SK-N-SH (cell line): ENCODE results near the gene DYNC2LI1. TPM values are rescaled to one million over a fixed set of nuclear protein-coding genes. Genes with fewer than 3 reads are reported as not detected.

ENCODE experiments used
- CTCF ChIA-PET: fragments of 300-600, 350-600 bp; formaldehyde crosslinking; extraction: SDS; loops from one replicate; lab custom pipeline; 2021; lab: Yijun Ruan, JAX
- POLR2A ChIA-PET: fragments of 350-600 bp; sonication (Branson Sonifier 250); formaldehyde crosslinking; extraction: SDS; loops from one replicate; lab custom pipeline; 2020; ENCODE audit warnings: antibody characterized with exemption, inconsistent platforms; lab: Yijun Ruan, JAX
- DNase-seq: peaks from one replicate; pipeline ENCODE4 v3.0.0; 2012
- H2AFZ ChIP-seq: fragments of 200-600 bp; sonication (generic); 2 replicates; pipeline ENCODE4 v1.8.1; 2016; ENCODE audit warnings: antibody characterized with exemption, mild to moderate bottlenecking, low read depth
- H3F3A ChIP-seq: fragments of 200-600 bp; sonication (generic); replicated peaks from 2 replicates; pipeline ENCODE3; 2016; ENCODE audit warnings: antibody characterized with exemption, mild to moderate bottlenecking; ENCODE audit not compliant: insufficient read depth
- H3K27ac ChIP-seq, 2 experiments: fragments of 200-500 bp in 1 of 2; fragments of 200-600 bp in 1 of 2; sonication (Bioruptor generic) in 1 of 2; sonication (generic), shearing (Covaris generic) in 1 of 2; 2 replicates each; pipeline versions ENCODE4 v1.5.1 to v1.6.1; 2014 to 2016; ENCODE audit warnings: low read depth in 2 of 2, inconsistent platforms in 1 of 2, low read length in 1 of 2, mild to moderate bottlenecking in 1 of 2, mixed read lengths in 1 of 2
- H3K27me3 ChIP-seq: fragments of 200-600 bp; sonication (generic), shearing (Covaris generic); 2 replicates; pipeline ENCODE4 v1.6.1; 2016; ENCODE audit warnings: mixed run types; ENCODE audit not compliant: insufficient read depth
- H3K36me3 ChIP-seq, 2 experiments: fragments of 200-500 bp in 1 of 2; fragments of 200-600 bp in 1 of 2; sonication (Bioruptor generic) in 1 of 2; sonication (generic) in 1 of 2; replicated peaks in 1 of 2; 2 replicates each; pipeline versions ENCODE3 to v1.5.1; 2014 to 2016; ENCODE audit warnings: low read length in 1 of 2, mild to moderate bottlenecking in 1 of 2; ENCODE audit not compliant: insufficient read depth in 2 of 2, control insufficient read depth in 1 of 2
- H3K4me1 ChIP-seq, 2 experiments: fragments of 200-500 bp in 1 of 2; fragments of 200-600 bp in 1 of 2; sonication (Bioruptor generic) in 1 of 2; sonication (generic), shearing (Covaris generic) in 1 of 2; 2 replicates each; pipeline versions ENCODE4 v1.5.1 to v1.6.1; 2014 to 2016; ENCODE audit warnings: low read depth in 1 of 2, low read length in 1 of 2, mixed run types in 1 of 2; ENCODE audit not compliant: insufficient read depth in 2 of 2, control insufficient read depth in 1 of 2
- H3K4me2 ChIP-seq: fragments of 200-600 bp; sonication (generic), shearing (Covaris generic); 2 replicates; pipeline ENCODE4 v1.6.1; 2017; ENCODE audit warnings: mixed run types
- H3K4me3 ChIP-seq, 2 experiments: fragments of 200-500 bp in 1 of 2; fragments of 200-600 bp in 1 of 2; sonication (Bioruptor generic) in 1 of 2; sonication (generic), shearing (Covaris generic) in 1 of 2; 2 replicates each; pipeline versions ENCODE4 v1.5.1 to v1.8.1; 2014 to 2016; ENCODE audit warnings: low read depth in 2 of 2, inconsistent platforms in 1 of 2, low read length in 1 of 2, mild to moderate bottlenecking in 1 of 2, mixed read lengths in 1 of 2, moderate library complexity in 1 of 2
- H3K79me2 ChIP-seq: fragments of 200-600 bp; sonication (generic); 2 replicates; pipeline ENCODE4 v1.8.1; 2017; ENCODE audit warnings: mild to moderate bottlenecking; ENCODE audit not compliant: insufficient read depth
- H3K9ac ChIP-seq: fragments of 200-600 bp; sonication (generic); 2 replicates; pipeline ENCODE4 v1.6.1; 2017; ENCODE audit warnings: mixed run types
- H3K9me2 ChIP-seq: fragments of 200-600 bp; sonication (generic); 2 replicates; pipeline ENCODE4 v1.6.1; 2017; ENCODE audit warnings: mixed run types
- H3K9me3 ChIP-seq: fragments of 200-600 bp; sonication (generic); 2 replicates; pipeline ENCODE4 v1.6.1; 2017; ENCODE audit warnings: mixed run types, mild to moderate bottlenecking, moderate library complexity
- H4K20me1 ChIP-seq: fragments of 200-600 bp; sonication (generic); 2 replicates; pipeline ENCODE4 v1.6.1; 2017; ENCODE audit warnings: mild to moderate bottlenecking, mixed run types; ENCODE audit not compliant: insufficient read depth
- ELF1 ChIP-seq: IDR thresholded peaks from 2 replicates; pipeline ENCODE4 v1.4.0; 2012
- FOXJ3 ChIP-seq: sonication (generic); formaldehyde crosslinking; IDR thresholded peaks from 2 replicates; pipeline ENCODE4 v1.5.1; 2020; ENCODE audit warnings: mild to moderate bottlenecking, missing genetic modification reagents
- FOXM1 ChIP-seq: IDR thresholded peaks from 2 replicates; pipeline ENCODE4 v1.4.0; 2012; ENCODE audit warnings: low read depth, mild to moderate bottlenecking
- GATA2 ChIP-seq: sonication (generic); formaldehyde crosslinking; IDR thresholded peaks from 2 replicates; pipeline ENCODE4 v1.5.0; 2020; ENCODE audit warnings: mild to moderate bottlenecking, missing genetic modification reagents
- MXI1 ChIP-seq: IDR thresholded peaks from 2 replicates; pipeline ENCODE4 v1.6.1; 2012; ENCODE audit warnings: mild to moderate bottlenecking, low read depth, low read length, improper control_type of control experiment
- NFIC ChIP-seq: IDR thresholded peaks from 2 replicates; pipeline ENCODE4 v1.4.0; 2012; ENCODE audit warnings: borderline replicate concordance
- RAD21 ChIP-seq: IDR thresholded peaks from 2 replicates; pipeline ENCODE4 v1.6.1; 2012; ENCODE audit warnings: mild to moderate bottlenecking, low read length
- RFX5 ChIP-seq: IDR thresholded peaks from 2 replicates; pipeline ENCODE4 v1.6.1; 2012; ENCODE audit warnings: mild to moderate bottlenecking, improper control_type of control experiment, low read length
- SIN3A ChIP-seq: IDR thresholded peaks from 2 replicates; pipeline ENCODE4 v1.6.1; 2012; ENCODE audit warnings: low read depth, mild to moderate bottlenecking, low read length, moderate library complexity, borderline replicate concordance
- SMC3 ChIP-seq: IDR thresholded peaks from 2 replicates; pipeline ENCODE4 v1.6.1; 2012; ENCODE audit warnings: low read depth, low read length, improper control_type of control experiment
- TEAD4 ChIP-seq: IDR thresholded peaks from 2 replicates; pipeline ENCODE4 v1.4.0; 2012; ENCODE audit warnings: mild to moderate bottlenecking, borderline replicate concordance; ENCODE audit not compliant: insufficient read depth
- YY1 ChIP-seq: IDR thresholded peaks from 2 replicates; pipeline ENCODE4 v1.4.0; 2012; ENCODE audit warnings: low read depth, mild to moderate bottlenecking
- WGBS: methylation state at CpG from one replicate; pipeline ENCODE4 v1.1.6; 2017; ENCODE audit warnings: low lambda C conversion rate; 5-methylcytosine and 5-hydroxymethylcytosine counted together
- polyA plus RNA-seq, 3 experiments: library from polyadenylated mRNA; depleted of rRNA; stranded (reverse); fragments of >200 nt; gene quantifications; 2 replicates each; pipeline ENCODE4 v1.2.3, GENCODE V29; 2012
- TF ChIP-seq, protein P1 (sequence below): fragments of 200-600 bp; sonication (generic); IDR thresholded peaks from 2 replicates; pipeline ENCODE4 v1.6.1; 2017; ENCODE audit warnings: antibody characterized with exemption, mild to moderate bottlenecking, moderate library complexity
- TF ChIP-seq, protein P2 (sequence below): IDR thresholded peaks from 2 replicates; pipeline ENCODE4 v1.4.0; 2012; ENCODE audit warnings: low read depth, borderline replicate concordance
- TF ChIP-seq, protein P3 (sequence below): IDR thresholded peaks from 2 replicates; pipeline ENCODE4 v1.6.1; 2012; ENCODE audit warnings: mild to moderate bottlenecking, low read depth, low read length, moderate library complexity
- TF ChIP-seq, protein P4 (sequence below): fragments of 150-350 bp; IDR thresholded peaks from 2 replicates; pipeline ENCODE4 v1.6.1; 2016; ENCODE audit warnings: mild to moderate bottlenecking, low read depth, low read length

DYNC2LI1 gene
- polyA plus RNA-seq, 1 of the 3 experiments (the other 2 are of a cell fraction) = 20.4 TPM

DNA sequence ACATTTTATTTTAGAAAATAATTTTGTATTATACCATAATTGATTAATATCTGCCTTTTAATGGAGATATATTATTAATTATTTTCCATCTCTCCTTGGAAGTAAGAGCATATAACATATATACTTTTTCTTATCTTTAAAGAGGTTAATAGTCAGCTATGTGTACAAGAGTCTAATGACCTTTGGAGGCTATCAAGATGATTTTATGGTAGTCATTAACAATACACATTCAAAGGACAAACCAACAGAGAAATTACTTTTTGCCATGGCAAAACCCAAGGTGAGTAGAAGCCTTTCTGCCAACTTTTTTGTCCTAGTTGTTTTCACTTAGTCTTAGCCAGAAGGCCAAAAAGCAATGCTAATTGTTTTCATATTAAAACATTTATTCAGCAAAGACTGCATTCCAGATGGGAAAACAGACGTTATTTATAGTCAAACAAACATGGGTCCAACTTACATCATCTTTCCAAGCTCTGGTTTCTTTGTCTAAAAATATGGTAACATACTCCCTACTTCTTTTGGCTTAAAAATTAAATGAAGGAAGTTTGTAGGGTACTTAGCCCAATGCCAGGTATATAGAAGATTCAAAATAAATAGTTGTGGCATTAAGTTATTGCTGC lies 9.6 kb upstream of the DYNC2LI1 start (continued):
- TF ChIP-seq, protein P1, sequence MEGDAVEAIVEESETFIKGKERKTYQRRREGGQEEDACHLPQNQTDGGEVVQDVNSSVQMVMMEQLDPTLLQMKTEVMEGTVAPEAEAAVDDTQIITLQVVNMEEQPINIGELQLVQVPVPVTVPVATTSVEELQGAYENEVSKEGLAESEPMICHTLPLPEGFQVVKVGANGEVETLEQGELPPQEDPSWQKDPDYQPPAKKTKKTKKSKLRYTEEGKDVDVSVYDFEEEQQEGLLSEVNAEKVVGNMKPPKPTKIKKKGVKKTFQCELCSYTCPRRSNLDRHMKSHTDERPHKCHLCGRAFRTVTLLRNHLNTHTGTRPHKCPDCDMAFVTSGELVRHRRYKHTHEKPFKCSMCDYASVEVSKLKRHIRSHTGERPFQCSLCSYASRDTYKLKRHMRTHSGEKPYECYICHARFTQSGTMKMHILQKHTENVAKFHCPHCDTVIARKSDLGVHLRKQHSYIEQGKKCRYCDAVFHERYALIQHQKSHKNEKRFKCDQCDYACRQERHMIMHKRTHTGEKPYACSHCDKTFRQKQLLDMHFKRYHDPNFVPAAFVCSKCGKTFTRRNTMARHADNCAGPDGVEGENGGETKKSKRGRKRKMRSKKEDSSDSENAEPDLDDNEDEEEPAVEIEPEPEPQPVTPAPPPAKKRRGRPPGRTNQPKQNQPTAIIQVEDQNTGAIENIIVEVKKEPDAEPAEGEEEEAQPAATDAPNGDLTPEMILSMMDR = no peak

DNA sequence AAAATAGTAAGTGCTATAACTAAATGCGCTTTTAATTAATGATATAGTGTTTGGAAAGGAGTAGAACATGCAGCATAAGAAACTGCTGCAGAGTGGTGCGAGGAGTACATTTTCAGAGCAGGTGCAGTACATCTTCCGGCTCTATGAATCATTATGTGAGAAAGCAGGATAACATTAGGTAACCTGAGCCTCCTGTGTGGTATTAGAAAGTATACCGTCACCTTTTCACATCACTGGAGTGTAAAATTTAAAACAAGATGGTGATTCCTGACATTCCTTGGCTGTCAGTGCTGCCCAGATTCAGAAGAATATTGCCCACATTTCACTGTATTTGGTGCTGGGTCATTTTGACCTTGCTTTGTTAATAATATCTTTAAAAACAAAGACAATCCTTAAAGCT lies 7.8 kb upstream of the DYNC2LI1 start:
- H3K79me2 ChIP-seq = no peaks in the 10 kb centered on the region
- H4K20me1 ChIP-seq = no peaks in the 10 kb centered on the region
- 98% methylated on average over 4 of the region's 4 CpGs for WGBS
- H3F3A ChIP-seq = no peaks in the 10 kb centered on the region
- POLR2A ChIA-PET = no interaction called here
- no peak for TF ChIP-seq FOXM1
- TF ChIP-seq SMC3 = no peak
- TF ChIP-seq, protein P2, sequence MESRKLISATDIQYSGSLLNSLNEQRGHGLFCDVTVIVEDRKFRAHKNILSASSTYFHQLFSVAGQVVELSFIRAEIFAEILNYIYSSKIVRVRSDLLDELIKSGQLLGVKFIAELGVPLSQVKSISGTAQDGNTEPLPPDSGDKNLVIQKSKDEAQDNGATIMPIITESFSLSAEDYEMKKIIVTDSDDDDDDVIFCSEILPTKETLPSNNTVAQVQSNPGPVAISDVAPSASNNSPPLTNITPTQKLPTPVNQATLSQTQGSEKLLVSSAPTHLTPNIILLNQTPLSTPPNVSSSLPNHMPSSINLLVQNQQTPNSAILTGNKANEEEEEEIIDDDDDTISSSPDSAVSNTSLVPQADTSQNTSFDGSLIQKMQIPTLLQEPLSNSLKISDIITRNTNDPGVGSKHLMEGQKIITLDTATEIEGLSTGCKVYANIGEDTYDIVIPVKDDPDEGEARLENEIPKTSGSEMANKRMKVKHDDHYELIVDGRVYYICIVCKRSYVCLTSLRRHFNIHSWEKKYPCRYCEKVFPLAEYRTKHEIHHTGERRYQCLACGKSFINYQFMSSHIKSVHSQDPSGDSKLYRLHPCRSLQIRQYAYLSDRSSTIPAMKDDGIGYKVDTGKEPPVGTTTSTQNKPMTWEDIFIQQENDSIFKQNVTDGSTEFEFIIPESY = no peak
- TF ChIP-seq ELF1 = no peak
- no peak for TF ChIP-seq FOXJ3 (CRISPR knock-in tag)
- TF ChIP-seq, protein P3, sequence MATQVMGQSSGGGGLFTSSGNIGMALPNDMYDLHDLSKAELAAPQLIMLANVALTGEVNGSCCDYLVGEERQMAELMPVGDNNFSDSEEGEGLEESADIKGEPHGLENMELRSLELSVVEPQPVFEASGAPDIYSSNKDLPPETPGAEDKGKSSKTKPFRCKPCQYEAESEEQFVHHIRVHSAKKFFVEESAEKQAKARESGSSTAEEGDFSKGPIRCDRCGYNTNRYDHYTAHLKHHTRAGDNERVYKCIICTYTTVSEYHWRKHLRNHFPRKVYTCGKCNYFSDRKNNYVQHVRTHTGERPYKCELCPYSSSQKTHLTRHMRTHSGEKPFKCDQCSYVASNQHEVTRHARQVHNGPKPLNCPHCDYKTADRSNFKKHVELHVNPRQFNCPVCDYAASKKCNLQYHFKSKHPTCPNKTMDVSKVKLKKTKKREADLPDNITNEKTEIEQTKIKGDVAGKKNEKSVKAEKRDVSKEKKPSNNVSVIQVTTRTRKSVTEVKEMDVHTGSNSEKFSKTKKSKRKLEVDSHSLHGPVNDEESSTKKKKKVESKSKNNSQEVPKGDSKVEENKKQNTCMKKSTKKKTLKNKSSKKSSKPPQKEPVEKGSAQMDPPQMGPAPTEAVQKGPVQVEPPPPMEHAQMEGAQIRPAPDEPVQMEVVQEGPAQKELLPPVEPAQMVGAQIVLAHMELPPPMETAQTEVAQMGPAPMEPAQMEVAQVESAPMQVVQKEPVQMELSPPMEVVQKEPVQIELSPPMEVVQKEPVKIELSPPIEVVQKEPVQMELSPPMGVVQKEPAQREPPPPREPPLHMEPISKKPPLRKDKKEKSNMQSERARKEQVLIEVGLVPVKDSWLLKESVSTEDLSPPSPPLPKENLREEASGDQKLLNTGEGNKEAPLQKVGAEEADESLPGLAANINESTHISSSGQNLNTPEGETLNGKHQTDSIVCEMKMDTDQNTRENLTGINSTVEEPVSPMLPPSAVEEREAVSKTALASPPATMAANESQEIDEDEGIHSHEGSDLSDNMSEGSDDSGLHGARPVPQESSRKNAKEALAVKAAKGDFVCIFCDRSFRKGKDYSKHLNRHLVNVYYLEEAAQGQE = no peak
- no peak for TF ChIP-seq MXI1
- no peak for TF ChIP-seq YY1
- no peak for TF ChIP-seq RAD21
- TF ChIP-seq GATA2 = no peak
- no peak for TF ChIP-seq NFIC
- no peak for TF ChIP-seq TEAD4
- no peak for TF ChIP-seq SIN3A
- TF ChIP-seq, protein P4, sequence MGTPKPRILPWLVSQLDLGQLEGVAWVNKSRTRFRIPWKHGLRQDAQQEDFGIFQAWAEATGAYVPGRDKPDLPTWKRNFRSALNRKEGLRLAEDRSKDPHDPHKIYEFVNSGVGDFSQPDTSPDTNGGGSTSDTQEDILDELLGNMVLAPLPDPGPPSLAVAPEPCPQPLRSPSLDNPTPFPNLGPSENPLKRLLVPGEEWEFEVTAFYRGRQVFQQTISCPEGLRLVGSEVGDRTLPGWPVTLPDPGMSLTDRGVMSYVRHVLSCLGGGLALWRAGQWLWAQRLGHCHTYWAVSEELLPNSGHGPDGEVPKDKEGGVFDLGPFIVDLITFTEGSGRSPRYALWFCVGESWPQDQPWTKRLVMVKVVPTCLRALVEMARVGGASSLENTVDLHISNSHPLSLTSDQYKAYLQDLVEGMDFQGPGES = no peak
- no peak for TF ChIP-seq RFX5
- TF ChIP-seq, protein P1 = no peak
- TF ChIP-seq, all 33 proteins: peak for 0
- H3K9me3 ChIP-seq = no peaks in the 10 kb centered on the region
- no peaks in the 10 kb centered on the region for H3K9me2 ChIP-seq
- CTCF ChIA-PET = no interaction called here
- no peak overlapping the region for H2AFZ ChIP-seq
- H3K27me3 ChIP-seq = no peaks in the 10 kb centered on the region
- no peaks in the 10 kb centered on the region for H3K36me3 ChIP-seq
- DNase-seq = no peak
- no peak overlapping the region for H3K4me2 ChIP-seq
- H3K4me1 ChIP-seq = no peaks in the 10 kb centered on the region; a peak in 1 of 4 replicates
- no peak overlapping the region for H3K9ac ChIP-seq
- H3K27ac ChIP-seq = no peak overlapping the region
- no peak overlapping the region for H3K4me3 ChIP-seq
